GM19324 (cell line): ENCODE data around the gene SRRM3.
"Not testable (repeated sequence)": the region's sequence is repeated elsewhere in the genome, so short reads cannot be mapped to it uniquely, and the experiment has no call there.

Experiments
- ATAC-seq: cut with Tn5 transposase; IDR thresholded peaks from one replicate; pipeline ENCODE4 v1.9.1; 2021; ENCODE audit warnings: mild to moderate bottlenecking, moderate library complexity; ENCODE audit not compliant: unreplicated experiment, low FRiP score

Gene SRRM3

GRCh38 chr7:76310102-76310957 is 108.6 kb downstream of the SRRM3 start:
- no peak for ATAC-seq

DNA sequence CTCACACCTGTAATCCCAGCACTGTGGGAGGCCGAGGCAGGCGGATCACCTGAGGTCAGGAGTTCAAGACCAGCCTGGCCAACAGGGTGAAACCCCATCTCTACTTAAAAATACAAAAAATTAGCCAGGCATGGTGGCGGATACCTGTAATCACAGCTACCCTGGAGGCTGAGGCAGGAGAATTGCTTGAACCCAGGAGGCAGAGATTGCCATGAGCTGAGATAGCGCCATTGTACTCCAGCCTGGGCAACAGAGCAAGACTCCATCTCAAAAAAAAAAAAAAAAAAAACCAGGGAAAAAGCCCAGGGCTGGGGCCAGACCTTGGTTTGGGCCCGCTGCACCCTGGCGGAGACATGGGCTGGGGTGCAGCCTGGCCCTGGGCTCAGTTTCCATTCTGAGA is 110.1 kb downstream of the SRRM3 start:
- not testable (repeated sequence) for ATAC-seq

GRCh38 chr7:76314042-76314721 is 112.5 kb downstream of the SRRM3 start:
- peak; percentile 31 for ATAC-seq

DNA sequence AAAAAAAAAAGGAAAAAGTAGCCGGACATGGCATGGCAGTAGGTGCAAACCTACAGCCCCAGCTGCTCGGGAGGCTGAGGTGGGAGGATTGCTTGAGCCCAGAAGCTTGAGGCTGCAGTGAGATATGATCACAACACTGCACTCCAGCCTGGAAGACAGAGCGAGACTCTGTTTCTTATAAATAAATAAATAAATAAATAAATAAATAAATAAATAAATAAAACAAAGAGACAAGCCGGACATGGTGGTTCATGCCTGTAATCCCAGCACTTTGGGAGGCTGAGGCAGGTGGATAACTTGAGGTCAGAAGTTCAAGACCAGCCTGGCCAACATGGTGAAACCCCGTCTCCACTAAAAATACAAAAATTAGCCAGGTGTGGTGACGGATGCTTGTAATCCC is 113.0 kb downstream of the SRRM3 start:
- ATAC-seq, result not testable (repeated sequence)

- no peak for ATAC-seq
Measured at GRCh38 chr7:76315364-76315763, 113.7 kb downstream of the SRRM3 start.

GRCh38 chr7:76316984-76317781 is 115.5 kb downstream of the SRRM3 start:
- no peak for ATAC-seq

- ATAC-seq, result peak; percentile 96
Measured at GRCh38 chr7:76317782-76318487, 116.2 kb downstream of the SRRM3 start.

GRCh38 chr7:76318488-76319353 is 117.0 kb downstream of the SRRM3 start:
- peak; percentile 37 for ATAC-seq

DNA sequence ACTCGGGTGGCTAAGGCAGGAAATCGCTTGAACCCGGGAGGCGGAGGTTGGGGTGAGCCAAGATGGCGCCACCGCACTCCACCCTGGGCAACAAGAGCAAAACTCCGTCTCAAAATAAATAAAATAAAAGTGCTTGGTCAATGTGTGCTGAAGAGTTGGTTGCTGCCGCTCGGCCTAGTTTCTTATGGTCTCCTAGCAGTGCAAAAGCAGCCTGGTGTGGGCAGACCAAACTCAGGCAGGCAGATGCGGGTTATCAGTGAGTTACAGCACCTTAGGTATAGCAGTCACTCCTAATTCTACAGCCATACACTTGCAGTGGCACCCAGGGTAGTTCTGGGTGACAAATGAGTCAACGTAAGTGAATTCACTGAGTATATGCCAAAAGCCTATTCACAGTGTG is 123.4 kb downstream of the SRRM3 start:
- ATAC-seq, result no peak

GRCh38 chr7:76325811-76326210 is 124.1 kb downstream of the SRRM3 start:
- no peak for ATAC-seq

GRCh38 chr7:76326646-76327233 is 125.0 kb downstream of the SRRM3 start:
- ATAC-seq, result no peak

GRCh38 chr7:76327610-76328009 is 125.9 kb downstream of the SRRM3 start:
- no peak for ATAC-seq

GRCh38 chr7:76328389-76328788 is 126.7 kb downstream of the SRRM3 start:
- no peak for ATAC-seq

DNA sequence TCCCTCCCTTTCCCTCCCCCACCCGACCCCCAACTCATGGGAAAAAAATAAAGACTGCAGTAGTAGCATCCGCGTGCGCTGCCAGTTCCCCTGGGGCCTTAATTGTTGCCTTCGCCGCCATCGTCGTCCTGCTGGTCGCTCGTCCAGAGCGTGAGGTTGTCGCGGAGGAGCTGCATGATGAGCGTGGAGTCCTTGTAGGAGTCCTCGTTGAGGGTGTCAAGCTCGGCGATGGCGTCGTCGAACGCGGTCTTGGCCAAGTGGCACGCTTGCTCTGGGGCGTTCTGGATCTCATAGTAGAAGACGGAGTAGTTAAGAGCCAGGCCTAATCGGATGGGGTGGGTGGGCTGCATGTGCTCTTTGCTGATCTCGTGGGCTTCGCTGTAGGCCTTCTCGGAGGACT is 127.8 kb downstream of the SRRM3 start:
- no peak for ATAC-seq

GRCh38 chr7:76330261-76330660 is 128.6 kb downstream of the SRRM3 start:
- no peak for ATAC-seq

- no peak for ATAC-seq
Measured at GRCh38 chr7:76330673-76331072, 129.0 kb downstream of the SRRM3 start.

DNA sequence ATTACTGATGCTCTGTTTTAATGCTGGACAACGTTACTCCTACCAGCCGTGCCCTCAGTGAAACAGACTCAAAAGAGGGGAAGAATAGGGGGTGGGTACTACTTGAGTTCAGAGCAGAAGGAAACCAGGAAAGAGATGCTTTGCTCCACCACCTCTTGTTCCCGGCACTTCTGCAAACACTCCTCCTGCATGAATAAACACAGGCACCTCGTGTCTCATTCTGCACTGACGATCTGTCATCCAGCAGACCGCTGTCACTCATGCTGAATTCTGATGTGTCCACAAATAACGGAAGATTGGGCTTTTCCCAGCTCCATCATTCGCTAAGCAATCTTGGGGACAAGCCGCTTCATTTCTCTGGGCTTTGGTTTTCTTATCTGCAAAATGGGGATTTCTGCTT is 130.4 kb downstream of the SRRM3 start:
- no peak for ATAC-seq

DNA sequence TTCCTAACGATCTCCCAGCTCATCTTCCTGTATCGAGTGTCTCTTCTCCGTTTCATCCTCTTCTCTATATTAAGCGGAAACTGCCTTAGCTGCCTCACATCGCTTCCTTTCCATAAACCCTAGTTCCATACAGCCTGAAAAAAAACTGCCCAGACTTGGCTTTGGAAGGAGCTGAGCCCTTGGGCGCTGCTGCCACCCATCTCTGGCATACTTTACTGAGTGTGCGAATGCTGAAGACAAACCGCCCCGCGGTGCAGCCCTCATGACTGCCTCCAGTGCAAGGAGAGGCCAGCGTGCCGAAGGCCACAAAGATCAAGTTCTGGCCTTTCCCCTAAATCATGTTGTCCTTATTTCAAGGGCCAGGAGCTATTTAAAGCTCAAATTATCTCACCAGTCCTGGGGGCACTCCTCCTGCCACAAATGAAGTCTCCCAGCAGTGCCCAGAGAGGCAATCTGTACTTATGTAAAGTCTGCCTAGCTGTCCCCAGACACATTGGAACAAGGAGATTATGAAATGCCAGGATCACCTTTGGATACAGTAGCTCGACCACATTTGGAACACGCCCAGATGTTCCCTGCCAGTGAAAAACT is 131.9 kb downstream of the SRRM3 start:
- no peak for ATAC-seq
